SIG-M5 (cell line): ENCODE data around the gene IMMT.

Source experiments
- DNase-seq: peaks from one replicate; lab custom pipeline; 2025; lab: John Stamatoyannopoulos, UW

Gene IMMT

GRCh38 chr2:86140969-86141392 is 54.3 kb downstream of the IMMT start:
- DNase-seq, result no peak

- no peak for DNase-seq
Measured at GRCh38 chr2:86139981-86140380, 55.3 kb downstream of the IMMT start.

- no peak for DNase-seq
Measured at GRCh38 chr2:86138736-86139625, 56.3 kb downstream of the IMMT start.

GRCh38 chr2:86136141-86136540 is 59.1 kb downstream of the IMMT start:
- no peak for DNase-seq

- DNase-seq, result no peak
Measured at GRCh38 chr2:86135653-86136052, 59.6 kb downstream of the IMMT start.

GRCh38 chr2:86134709-86135108 is 60.6 kb downstream of the IMMT start:
- no peak for DNase-seq

- DNase-seq, result no peak
Measured at GRCh38 chr2:86124683-86125082, 70.6 kb downstream of the IMMT start.

- DNase-seq, result no peak
Measured at GRCh38 chr2:86123328-86123925, 71.8 kb downstream of the IMMT start.

- no peak for DNase-seq
Measured at GRCh38 chr2:86118130-86118529, 77.1 kb downstream of the IMMT start.

GRCh38 chr2:86107031-86107430 is 88.2 kb downstream of the IMMT start:
- DNase-seq, result no peak

GRCh38 chr2:86105969-86106945 is 89.0 kb downstream of the IMMT start, which contains the start of gene PTCD3:
Gene PTCD3, plus strand, starts transcription at chr2:86106235. Its CDS starts 13 bp downstream, at chr2:86106248.
- DNase-seq, result peak; percentile 93

GRCh38 chr2:86105252-86105968 is 89.9 kb downstream of the IMMT start, which contains the start of gene POLR1A:
Gene POLR1A, minus strand, starts transcription at chr2:86105886. Its CDS starts 110 bp downstream, at chr2:86105776.
- peak; percentile 85 for DNase-seq

- DNase-seq, result no peak
Measured at GRCh38 chr2:86102157-86102556, 93.1 kb downstream of the IMMT start.

- DNase-seq, result no peak
Measured at GRCh38 chr2:86097913-86098312, 97.3 kb downstream of the IMMT start.

- DNase-seq, result no peak
Measured at GRCh38 chr2:86097114-86097896, 98.0 kb downstream of the IMMT start.

GRCh38 chr2:86094229-86094628 is 101.0 kb downstream of the IMMT start:
- no peak for DNase-seq
